ENCODE measurements around the gene C11orf87. TPM values are rescaled to one million over a fixed set of nuclear protein-coding genes. Genes with fewer than 3 reads are reported as not detected.

Gene C11orf87
- polyA plus RNA-seq, 1 of the 3 experiments (the other 2 are of a cell fraction): 0.36 TPM

DNA sequence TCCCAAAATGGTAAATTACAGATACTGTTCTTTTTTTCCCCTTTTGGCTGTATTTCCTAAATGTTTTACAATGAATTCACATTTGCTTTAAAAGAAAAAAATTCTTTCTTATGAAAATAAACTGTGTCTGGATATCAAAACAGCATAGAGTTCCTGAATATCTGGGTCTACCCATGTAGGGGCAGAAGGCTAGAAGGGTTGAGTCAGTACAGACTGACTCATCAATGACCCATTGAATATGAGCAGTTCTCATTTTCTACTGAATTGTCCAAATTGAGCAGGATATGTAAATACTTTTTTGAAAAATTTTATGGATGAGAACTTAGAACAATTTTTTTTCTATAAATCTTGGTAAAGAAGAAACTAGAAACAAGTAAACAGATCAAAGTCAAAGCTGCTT is 16.3 kb upstream of the C11orf87 start:
- Histone ChIP-seq H3K9me3 (no peaks in the 10 kb centered on the region), H3K9me2 (no peaks in the 10 kb centered on the region), H3K36me3 (replicated peaks in 1 of 2; ENCODE audit: control insufficient read depth in 1 of 2, insufficient read depth in 2 of 2, low read length in 1 of 2) (no peaks in the 10 kb centered on the region), H3K9ac (no peak overlapping the region), H3F3A (replicated peaks; ENCODE audit: insufficient read depth) (peaks cover 5% of the 10 kb centered on the region), H3K27ac (ENCODE audit: low read depth in 2 of 2, low read length in 1 of 2) (peak overlapping the region in 1 of 2 experiments; percentile 22; a peak in 1 of 4 replicates), H3K27me3 (ENCODE audit: insufficient read depth) (no peaks in the 10 kb centered on the region), H3K4me1 (ENCODE audit: control insufficient read depth in 1 of 2, insufficient read depth in 2 of 2, low read depth in 1 of 2, low read length in 1 of 2) (no peaks in the 10 kb centered on the region), H3K4me3 (ENCODE audit: low read depth in 2 of 2, low read length in 1 of 2) (no peak overlapping the region), H3K4me2 (no peak overlapping the region), H2AFZ (ENCODE audit: low read depth) (no peak overlapping the region), H3K79me2 (ENCODE audit: insufficient read depth) (no peaks in the 10 kb centered on the region), H4K20me1 (ENCODE audit: insufficient read depth) (no peaks in the 10 kb centered on the region)
- no peak for TF ChIP-seq GATA2 (CRISPR knock-in tag; IDR thresholded peaks at IDR 0.05)
- TF ChIP-seq, protein P1, sequence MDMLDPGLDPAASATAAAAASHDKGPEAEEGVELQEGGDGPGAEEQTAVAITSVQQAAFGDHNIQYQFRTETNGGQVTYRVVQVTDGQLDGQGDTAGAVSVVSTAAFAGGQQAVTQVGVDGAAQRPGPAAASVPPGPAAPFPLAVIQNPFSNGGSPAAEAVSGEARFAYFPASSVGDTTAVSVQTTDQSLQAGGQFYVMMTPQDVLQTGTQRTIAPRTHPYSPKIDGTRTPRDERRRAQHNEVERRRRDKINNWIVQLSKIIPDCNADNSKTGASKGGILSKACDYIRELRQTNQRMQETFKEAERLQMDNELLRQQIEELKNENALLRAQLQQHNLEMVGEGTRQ (IDR thresholded peaks at IDR 0.05; ENCODE audit: borderline replicate concordance, low read depth, low read length): no peak
- peak; percentile 33 for TF ChIP-seq JUND (IDR thresholded peaks at IDR 0.05)
- TF ChIP-seq FOSL2 (IDR thresholded peaks at IDR 0.05; ENCODE audit: borderline replicate concordance, low read depth): peak; percentile 28; the same call in 1 of the 2 replicates
- CTCF ChIA-PET: no interaction called here
- POLR2A ChIA-PET: no interaction called here
- no peak for DNase-seq

DNA sequence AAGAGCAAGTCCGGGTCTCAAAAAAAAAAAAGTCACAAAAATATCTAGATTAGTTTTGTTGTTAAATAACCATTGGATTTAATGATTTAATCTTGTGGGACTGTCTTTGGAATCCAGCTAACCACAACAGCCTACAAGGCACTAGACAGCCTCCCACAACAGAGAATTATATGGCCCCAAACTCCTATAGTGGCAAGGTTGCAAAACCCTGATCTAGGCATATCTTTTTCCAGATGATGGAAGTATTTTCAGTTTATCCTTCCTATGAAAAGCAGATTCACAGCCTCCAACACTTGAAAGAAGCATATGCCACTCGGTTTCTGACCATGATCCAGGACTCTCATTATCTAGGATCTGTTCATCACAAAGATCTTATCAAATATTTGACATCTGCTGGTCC is 5.4 kb upstream of the C11orf87 start:
- Histone ChIP-seq H2AFZ (ENCODE audit: low read depth) (no peak overlapping the region), H3K27me3 (ENCODE audit: insufficient read depth) (no peaks in the 10 kb centered on the region), H3K9ac (no peak overlapping the region), H3K9me3 (no peaks in the 10 kb centered on the region), H3K36me3 (replicated peaks in 1 of 2; ENCODE audit: control insufficient read depth in 1 of 2, insufficient read depth in 2 of 2, low read length in 1 of 2) (no peaks in the 10 kb centered on the region), H3K79me2 (ENCODE audit: insufficient read depth) (no peaks in the 10 kb centered on the region), H3K4me3 (ENCODE audit: low read depth in 2 of 2, low read length in 1 of 2) (no peak overlapping the region), H3F3A (replicated peaks; ENCODE audit: insufficient read depth) (no peaks in the 10 kb centered on the region), H3K9me2 (no peaks in the 10 kb centered on the region), H4K20me1 (ENCODE audit: insufficient read depth) (no peaks in the 10 kb centered on the region), H3K4me1 (ENCODE audit: control insufficient read depth in 1 of 2, insufficient read depth in 2 of 2, low read depth in 1 of 2, low read length in 1 of 2) (no peaks in the 10 kb centered on the region), H3K4me2 (no peak overlapping the region), H3K27ac (ENCODE audit: low read depth in 2 of 2, low read length in 1 of 2) (no peak overlapping the region)
- TF ChIP-seq, protein P2, sequence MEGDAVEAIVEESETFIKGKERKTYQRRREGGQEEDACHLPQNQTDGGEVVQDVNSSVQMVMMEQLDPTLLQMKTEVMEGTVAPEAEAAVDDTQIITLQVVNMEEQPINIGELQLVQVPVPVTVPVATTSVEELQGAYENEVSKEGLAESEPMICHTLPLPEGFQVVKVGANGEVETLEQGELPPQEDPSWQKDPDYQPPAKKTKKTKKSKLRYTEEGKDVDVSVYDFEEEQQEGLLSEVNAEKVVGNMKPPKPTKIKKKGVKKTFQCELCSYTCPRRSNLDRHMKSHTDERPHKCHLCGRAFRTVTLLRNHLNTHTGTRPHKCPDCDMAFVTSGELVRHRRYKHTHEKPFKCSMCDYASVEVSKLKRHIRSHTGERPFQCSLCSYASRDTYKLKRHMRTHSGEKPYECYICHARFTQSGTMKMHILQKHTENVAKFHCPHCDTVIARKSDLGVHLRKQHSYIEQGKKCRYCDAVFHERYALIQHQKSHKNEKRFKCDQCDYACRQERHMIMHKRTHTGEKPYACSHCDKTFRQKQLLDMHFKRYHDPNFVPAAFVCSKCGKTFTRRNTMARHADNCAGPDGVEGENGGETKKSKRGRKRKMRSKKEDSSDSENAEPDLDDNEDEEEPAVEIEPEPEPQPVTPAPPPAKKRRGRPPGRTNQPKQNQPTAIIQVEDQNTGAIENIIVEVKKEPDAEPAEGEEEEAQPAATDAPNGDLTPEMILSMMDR (IDR thresholded peaks at IDR 0.05): no peak
- TF ChIP-seq TEAD4 (IDR thresholded peaks at IDR 0.05; ENCODE audit: borderline replicate concordance, insufficient read depth): no peak
- no peak for TF ChIP-seq NRF1 (IDR thresholded peaks at IDR 0.05; ENCODE audit: low read depth, low read length)
- TF ChIP-seq, protein P3, sequence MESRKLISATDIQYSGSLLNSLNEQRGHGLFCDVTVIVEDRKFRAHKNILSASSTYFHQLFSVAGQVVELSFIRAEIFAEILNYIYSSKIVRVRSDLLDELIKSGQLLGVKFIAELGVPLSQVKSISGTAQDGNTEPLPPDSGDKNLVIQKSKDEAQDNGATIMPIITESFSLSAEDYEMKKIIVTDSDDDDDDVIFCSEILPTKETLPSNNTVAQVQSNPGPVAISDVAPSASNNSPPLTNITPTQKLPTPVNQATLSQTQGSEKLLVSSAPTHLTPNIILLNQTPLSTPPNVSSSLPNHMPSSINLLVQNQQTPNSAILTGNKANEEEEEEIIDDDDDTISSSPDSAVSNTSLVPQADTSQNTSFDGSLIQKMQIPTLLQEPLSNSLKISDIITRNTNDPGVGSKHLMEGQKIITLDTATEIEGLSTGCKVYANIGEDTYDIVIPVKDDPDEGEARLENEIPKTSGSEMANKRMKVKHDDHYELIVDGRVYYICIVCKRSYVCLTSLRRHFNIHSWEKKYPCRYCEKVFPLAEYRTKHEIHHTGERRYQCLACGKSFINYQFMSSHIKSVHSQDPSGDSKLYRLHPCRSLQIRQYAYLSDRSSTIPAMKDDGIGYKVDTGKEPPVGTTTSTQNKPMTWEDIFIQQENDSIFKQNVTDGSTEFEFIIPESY (IDR thresholded peaks at IDR 0.05; ENCODE audit: borderline replicate concordance, low read depth): no peak
- TF ChIP-seq ELF1 (IDR thresholded peaks at IDR 0.05): no peak
- TF ChIP-seq, protein P4, sequence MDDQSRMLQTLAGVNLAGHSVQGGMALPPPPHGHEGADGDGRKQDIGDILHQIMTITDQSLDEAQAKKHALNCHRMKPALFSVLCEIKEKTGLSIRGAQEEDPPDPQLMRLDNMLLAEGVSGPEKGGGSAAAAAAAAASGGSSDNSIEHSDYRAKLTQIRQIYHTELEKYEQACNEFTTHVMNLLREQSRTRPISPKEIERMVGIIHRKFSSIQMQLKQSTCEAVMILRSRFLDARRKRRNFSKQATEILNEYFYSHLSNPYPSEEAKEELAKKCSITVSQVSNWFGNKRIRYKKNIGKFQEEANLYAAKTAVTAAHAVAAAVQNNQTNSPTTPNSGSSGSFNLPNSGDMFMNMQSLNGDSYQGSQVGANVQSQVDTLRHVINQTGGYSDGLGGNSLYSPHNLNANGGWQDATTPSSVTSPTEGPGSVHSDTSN (IDR thresholded peaks at IDR 0.05): 0 out of 2 replicates have a peak, but pooled peaks have one; percentile 27
- TF ChIP-seq TCF12 (IDR thresholded peaks at IDR 0.05): peak; percentile 42; the same call in 1 of the 2 replicates
- TF ChIP-seq SIN3A (IDR thresholded peaks at IDR 0.05; ENCODE audit: borderline replicate concordance, low read depth, low read length): no peak
- TF ChIP-seq FOXM1 (IDR thresholded peaks at IDR 0.05; ENCODE audit: low read depth): no peak
- no peak for TF ChIP-seq CHD2 (IDR thresholded peaks at IDR 0.05; ENCODE audit: low read length, partially characterized antibody)
- no peak for TF ChIP-seq JUND (IDR thresholded peaks at IDR 0.05)
- TF ChIP-seq, protein P5, sequence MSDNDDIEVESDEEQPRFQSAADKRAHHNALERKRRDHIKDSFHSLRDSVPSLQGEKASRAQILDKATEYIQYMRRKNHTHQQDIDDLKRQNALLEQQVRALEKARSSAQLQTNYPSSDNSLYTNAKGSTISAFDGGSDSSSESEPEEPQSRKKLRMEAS (IDR thresholded peaks at IDR 0.05; ENCODE audit: low read depth): no peak
- TF ChIP-seq, protein P1 (IDR thresholded peaks at IDR 0.05; ENCODE audit: borderline replicate concordance, low read depth, low read length): no peak
- TF ChIP-seq, protein P6, sequence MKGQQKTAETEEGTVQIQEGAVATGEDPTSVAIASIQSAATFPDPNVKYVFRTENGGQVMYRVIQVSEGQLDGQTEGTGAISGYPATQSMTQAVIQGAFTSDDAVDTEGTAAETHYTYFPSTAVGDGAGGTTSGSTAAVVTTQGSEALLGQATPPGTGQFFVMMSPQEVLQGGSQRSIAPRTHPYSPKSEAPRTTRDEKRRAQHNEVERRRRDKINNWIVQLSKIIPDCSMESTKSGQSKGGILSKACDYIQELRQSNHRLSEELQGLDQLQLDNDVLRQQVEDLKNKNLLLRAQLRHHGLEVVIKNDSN (IDR thresholded peaks at IDR 0.05; ENCODE audit: borderline replicate concordance, low read depth): no peak
- TF ChIP-seq, protein P7, sequence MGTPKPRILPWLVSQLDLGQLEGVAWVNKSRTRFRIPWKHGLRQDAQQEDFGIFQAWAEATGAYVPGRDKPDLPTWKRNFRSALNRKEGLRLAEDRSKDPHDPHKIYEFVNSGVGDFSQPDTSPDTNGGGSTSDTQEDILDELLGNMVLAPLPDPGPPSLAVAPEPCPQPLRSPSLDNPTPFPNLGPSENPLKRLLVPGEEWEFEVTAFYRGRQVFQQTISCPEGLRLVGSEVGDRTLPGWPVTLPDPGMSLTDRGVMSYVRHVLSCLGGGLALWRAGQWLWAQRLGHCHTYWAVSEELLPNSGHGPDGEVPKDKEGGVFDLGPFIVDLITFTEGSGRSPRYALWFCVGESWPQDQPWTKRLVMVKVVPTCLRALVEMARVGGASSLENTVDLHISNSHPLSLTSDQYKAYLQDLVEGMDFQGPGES (IDR thresholded peaks at IDR 0.05; ENCODE audit: low read depth, low read length): no peak
- ChIA-PET CTCF (interaction anchor here (1.6 to 1.7 kb wide), 2 partner anchors 9 to 281 kb away, joined by 4 to 5 read pairs; no protein-coding TSS in a partner anchor), POLR2A (no interaction called here)
- 22% methylated on average over 2 of the region's 2 CpGs for WGBS (ENCODE audit: low lambda C conversion rate)
- DNase-seq: no peak
